Effector memory CD8-positive, alpha-beta T cell (primary cell): ENCODE results near the gene UBE2E1.

ENCODE experiments used
- ATAC-seq: fragments of 150-1000 bp; cut with Tn5 transposase; replicated peaks from 2 replicates; pipeline ENCODE4 v1.10.0; 2021; ENCODE audit warnings: mild to moderate bottlenecking, moderate library complexity
- DNase-seq, 3 experiments: peaks; one replicate each; pipeline ENCODE4 v3.0.0; 2021
- H3K27ac Mint-ChIP-seq, 2 donors: one replicate each; pipeline ENCODE4 v1.8.0; 2022; ENCODE audit warnings: mild to moderate bottlenecking in 2 of 2, mixed read lengths in 2 of 2, moderate library complexity in 2 of 2
- H3K27me3 Mint-ChIP-seq, 2 donors: one replicate each; pipeline ENCODE4 v1.8.0; 2022; ENCODE audit warnings: mixed read lengths in 2 of 2
- H3K36me3 Mint-ChIP-seq: one replicate; pipeline ENCODE4 v1.8.0; 2022; ENCODE audit warnings: mild to moderate bottlenecking, moderate library complexity, mixed read lengths; ENCODE audit not compliant: insufficient read depth
- H3K4me1 Mint-ChIP-seq, 2 donors: one replicate each; pipeline ENCODE4 v1.8.0; 2022; ENCODE audit warnings: low read depth in 2 of 2, mixed read lengths in 2 of 2
- H3K4me3 Mint-ChIP-seq, 2 donors: one replicate each; pipeline ENCODE4 v1.8.0; 2022; ENCODE audit warnings: mild to moderate bottlenecking in 2 of 2, mixed read lengths in 2 of 2, moderate library complexity in 2 of 2
- H3K9me3 Mint-ChIP-seq, 2 donors: one replicate each; pipeline ENCODE4 v1.8.0; 2022; ENCODE audit warnings: mixed read lengths in 2 of 2
- total RNA-seq, 9 experiments: gene quantifications; one replicate each; lab custom pipeline; 2026; lab: John Stamatoyannopoulos, UW

UBE2E1 gene
- total RNA-seq, result 24.1 to 62.6 (median 46.9) reads per million in 9 experiments

- peak; percentile 72 to 77 (median 74) for DNase-seq
- no peaks in the 10 kb centered on the region for H3K27me3 Mint-ChIP-seq
- H3K4me3 Mint-ChIP-seq, result peak within 1 kb of the TSS; percentile 95 to 98
- ATAC-seq, result peak; percentile 91
- peaks cover 34 to 46% of the 10 kb centered on the region in 2 donors for H3K4me1 Mint-ChIP-seq
- H3K9me3 Mint-ChIP-seq, result no peaks in the 10 kb centered on the region
- peak within 1 kb of the TSS; percentile 96 to 97 for H3K27ac Mint-ChIP-seq
- peaks cover 17% of the 10 kb centered on the region for H3K36me3 Mint-ChIP-seq
Measured at GRCh38 chr3:23805633-23806533, at the start of gene UBE2E1. Gene UBE2E1 (plus strand): TSS chr3:23805955. CDS start chr3:23807270, 1,315 bp downstream.

- ATAC-seq, result no peak
Measured at GRCh38 chr3:23756206-23756840, 49.4 kb upstream of the UBE2E1 start.

GRCh38 chr3:23758253-23758838, 47.4 kb upstream of the UBE2E1 start:
- Mint-ChIP-seq H3K4me1 (peaks cover 33 to 38% of the 10 kb centered on the region in 2 donors), H3K36me3 (peaks cover 3% of the 10 kb centered on the region), H3K4me3 (peak overlapping the region; percentile 51 to 57), H3K27ac (peak overlapping the region in 1 of 2 donors; percentile 23), H3K27me3 (no peaks in the 10 kb centered on the region), H3K9me3 (no peaks in the 10 kb centered on the region)
- peak in 1 of 3 experiments; percentile 6 for DNase-seq
- peak; percentile 75 for ATAC-seq

More at GRCh38 chr3:23756206-23756840, 49.4 kb upstream of the UBE2E1 start:
- no peaks in the 10 kb centered on the region for H3K9me3 Mint-ChIP-seq
- no peak overlapping the region for H3K27ac Mint-ChIP-seq
- peaks cover 0 to 1% of the 10 kb centered on the region in 2 donors for H3K27me3 Mint-ChIP-seq
- no peak overlapping the region for H3K4me3 Mint-ChIP-seq
- no peak for DNase-seq
- H3K36me3 Mint-ChIP-seq, result no peaks in the 10 kb centered on the region
- peaks cover 17 to 23% of the 10 kb centered on the region in 2 donors for H3K4me1 Mint-ChIP-seq

GRCh38 chr3:23760325-23760724, 45.4 kb upstream of the UBE2E1 start:
- Mint-ChIP-seq H3K27ac (peak overlapping the region; percentile 82 to 88), H3K36me3 (peaks cover 3% of the 10 kb centered on the region), H3K4me1 (peaks cover 33 to 38% of the 10 kb centered on the region in 2 donors), H3K9me3 (no peaks in the 10 kb centered on the region), H3K27me3 (no peaks in the 10 kb centered on the region), H3K4me3 (peak overlapping the region; percentile 61 to 65)
- ATAC-seq (no peak), DNase-seq (no peak)

- H3K36me3 Mint-ChIP-seq, result peaks cover 3% of the 10 kb centered on the region
- H3K27ac Mint-ChIP-seq, result peak overlapping the region; percentile 82 to 88
- H3K9me3 Mint-ChIP-seq, result no peaks in the 10 kb centered on the region
- peak overlapping the region; percentile 61 to 65 for H3K4me3 Mint-ChIP-seq
- peaks cover 33 to 38% of the 10 kb centered on the region in 2 donors for H3K4me1 Mint-ChIP-seq
- DNase-seq (no peak), ATAC-seq (peak; percentile 29)
- H3K27me3 Mint-ChIP-seq, result no peaks in the 10 kb centered on the region
Measured at GRCh38 chr3:23760871-23761373, 44.8 kb upstream of the UBE2E1 start.

- Mint-ChIP-seq H3K36me3 (peaks cover 3% of the 10 kb centered on the region), H3K27me3 (no peaks in the 10 kb centered on the region), H3K27ac (peak overlapping the region; percentile 82 to 88), H3K4me3 (peak overlapping the region; percentile 61 to 65), H3K4me1 (peaks cover 33 to 38% of the 10 kb centered on the region in 2 donors), H3K9me3 (no peaks in the 10 kb centered on the region)
- ATAC-seq, result peak; percentile 35
- DNase-seq, result no peak
Measured at GRCh38 chr3:23761440-23761896, 44.3 kb upstream of the UBE2E1 start.

- H3K4me3 Mint-ChIP-seq, result peak overlapping the region; percentile 50 to 61
- DNase-seq (peak in 1 of 3 experiments; percentile 5), ATAC-seq (peak; percentile 51)
- peaks cover 3% of the 10 kb centered on the region for H3K36me3 Mint-ChIP-seq
- peaks cover 33 to 38% of the 10 kb centered on the region in 2 donors for H3K4me1 Mint-ChIP-seq
- H3K27ac Mint-ChIP-seq, result peak overlapping the region; percentile 55 to 88
- H3K27me3 Mint-ChIP-seq, result no peaks in the 10 kb centered on the region
- H3K9me3 Mint-ChIP-seq, result no peaks in the 10 kb centered on the region
Measured at GRCh38 chr3:23762214-23762613, 43.5 kb upstream of the UBE2E1 start.

GRCh38 chr3:23762759-23763477, 42.8 kb upstream of the UBE2E1 start:
- H3K27ac Mint-ChIP-seq, result peak overlapping the region; percentile 55 to 88
- H3K4me3 Mint-ChIP-seq, result peak overlapping the region; percentile 50 to 61
- DNase-seq, result no peak
- H3K36me3 Mint-ChIP-seq, result peaks cover 3% of the 10 kb centered on the region
- H3K4me1 Mint-ChIP-seq, result peaks cover 31 to 38% of the 10 kb centered on the region in 2 donors
- no peak for ATAC-seq
- no peaks in the 10 kb centered on the region for H3K9me3 Mint-ChIP-seq
- H3K27me3 Mint-ChIP-seq, result no peaks in the 10 kb centered on the region

GRCh38 chr3:23764407-23764806, 41.3 kb upstream of the UBE2E1 start:
- Mint-ChIP-seq H3K9me3 (no peaks in the 10 kb centered on the region), H3K36me3 (peaks cover 3% of the 10 kb centered on the region), H3K27me3 (no peaks in the 10 kb centered on the region), H3K27ac (no peak overlapping the region), H3K4me3 (no peak overlapping the region), H3K4me1 (peaks cover 27 to 31% of the 10 kb centered on the region in 2 donors)
- DNase-seq (no peak), ATAC-seq (no peak)

GRCh38 chr3:23767546-23767945, 38.2 kb upstream of the UBE2E1 start:
- Mint-ChIP-seq H3K27ac (no peak overlapping the region), H3K4me3 (no peak overlapping the region), H3K9me3 (no peaks in the 10 kb centered on the region), H3K4me1 (peaks cover 3% of the 10 kb centered on the region in 2 donors), H3K36me3 (no peaks in the 10 kb centered on the region), H3K27me3 (no peaks in the 10 kb centered on the region)
- ATAC-seq (no peak), DNase-seq (no peak)

- Mint-ChIP-seq H3K4me1 (no peaks in the 10 kb centered on the region), H3K27ac (no peak overlapping the region), H3K9me3 (no peaks in the 10 kb centered on the region), H3K36me3 (no peaks in the 10 kb centered on the region), H3K4me3 (no peak overlapping the region), H3K27me3 (peaks cover 6 to 7% of the 10 kb centered on the region in 2 donors)
- ATAC-seq (no peak), DNase-seq (no peak)
Measured at GRCh38 chr3:23775254-23775909, 30.4 kb upstream of the UBE2E1 start.

GRCh38 chr3:23776352-23776891, 29.3 kb upstream of the UBE2E1 start:
- Mint-ChIP-seq H3K36me3 (no peaks in the 10 kb centered on the region), H3K9me3 (no peaks in the 10 kb centered on the region), H3K4me3 (no peak overlapping the region), H3K4me1 (no peaks in the 10 kb centered on the region), H3K27ac (no peak overlapping the region), H3K27me3 (peaks cover 13 to 18% of the 10 kb centered on the region in 2 donors)
- no peak for DNase-seq
- ATAC-seq, result no peak
